GM23248 (cell line): ENCODE measurements around the gene PHF23. TPM values are rescaled to one million over a fixed set of nuclear protein-coding genes. Genes with fewer than 3 reads are reported as not detected.
A peak's percentile ranks its signal among the peaks of the same experiment; 100 is the strongest.
"Not testable (repeated sequence)": the region's sequence is repeated elsewhere in the genome, so short reads cannot be mapped to it uniquely, and the experiment has no call there.

Source experiments
- DNase-seq: peaks from one replicate; pipeline ENCODE4 v3.0.0-alpha.2; 2015
- H2AFZ ChIP-seq: fragments of 200-600 bp; sonication (generic); 2 replicates; pipeline ENCODE4 v1.6.1; 2016; ENCODE audit warnings: antibody characterized with exemption
- H3F3A ChIP-seq: fragments of 200-600 bp; sonication (generic); 2 replicates; pipeline ENCODE4 v1.6.1; 2016; ENCODE audit warnings: mild to moderate bottlenecking, antibody characterized with exemption, mixed run types; ENCODE audit not compliant: insufficient read depth
- H3K27ac ChIP-seq: fragments of 200-600 bp; sonication (generic); 2 replicates; pipeline ENCODE4 v1.5.1; 2016; ENCODE audit warnings: mild to moderate bottlenecking
- H3K27me3 ChIP-seq: fragments of 200-600 bp; sonication (generic); replicated peaks from 2 replicates; pipeline ENCODE4 v1.6.1; 2016; ENCODE audit warnings: mild to moderate bottlenecking; ENCODE audit not compliant: insufficient read depth
- H3K36me3 ChIP-seq: fragments of 200-600 bp; sonication (generic); 2 replicates; pipeline ENCODE4 v1.6.1; 2016; ENCODE audit warnings: low read depth, mild to moderate bottlenecking
- H3K4me1 ChIP-seq: fragments of 200-600 bp; sonication (generic); 2 replicates; pipeline ENCODE4 v1.6.1; 2016; ENCODE audit warnings: mild to moderate bottlenecking; ENCODE audit not compliant: insufficient read depth
- H3K4me2 ChIP-seq: fragments of 200-600 bp; sonication (generic); one replicate; pipeline ENCODE4 v1.6.1; 2016; ENCODE audit warnings: mild to moderate bottlenecking; ENCODE audit not compliant: unreplicated experiment
- H3K4me3 ChIP-seq: fragments of 200-600 bp; sonication (generic); 2 replicates; pipeline ENCODE4 v1.5.1; 2016; ENCODE audit warnings: mild to moderate bottlenecking
- H3K79me2 ChIP-seq: fragments of 200-600 bp; sonication (generic); 2 replicates; pipeline ENCODE4 v1.6.1; 2016; ENCODE audit warnings: mild to moderate bottlenecking; ENCODE audit not compliant: insufficient read depth
- H3K9ac ChIP-seq: fragments of 200-600 bp; sonication (generic); 2 replicates; pipeline ENCODE4 v1.6.1; 2016; ENCODE audit warnings: mild to moderate bottlenecking
- H3K9me2 ChIP-seq: fragments of 200-600 bp; sonication (generic); 2 replicates; pipeline ENCODE4 v1.6.1; 2016; ENCODE audit warnings: mixed run types, mild to moderate bottlenecking, moderate library complexity; ENCODE audit not compliant: insufficient read depth
- H3K9me3 ChIP-seq: fragments of 200-600 bp; sonication (generic); one replicate; pipeline ENCODE4 v1.6.1; 2017; ENCODE audit warnings: low read depth
- H4K20me1 ChIP-seq: fragments of 200-600 bp; sonication (generic); 2 replicates; pipeline ENCODE4 v1.6.0; 2016; ENCODE audit not compliant: insufficient read depth
- EZH2 ChIP-seq: fragments of 200-600 bp; sonication (generic); IDR thresholded peaks from 2 replicates; pipeline ENCODE4 v1.6.1; 2018; ENCODE audit warnings: antibody characterized with exemption, mild to moderate bottlenecking; ENCODE audit not compliant: insufficient read depth, poor library complexity, severe bottlenecking
- EZH2phosphoT487 ChIP-seq: fragments of 200-600 bp; sonication (generic); IDR thresholded peaks from 2 replicates; pipeline ENCODE4 v1.6.1; 2018; ENCODE audit warnings: antibody characterized with exemption, moderate library complexity, mild to moderate bottlenecking, low read depth; ENCODE audit not compliant: insufficient read depth
- WGBS, 2 experiments: methylation state at CpG; one replicate each; pipeline ENCODE4 v1.1.6; 2015 to 2017; ENCODE audit warnings: low lambda C conversion rate in 2 of 2, low coverage in 1 of 2; ENCODE audit errors: missing lambda C conversion rate in 2 of 2; 5-methylcytosine and 5-hydroxymethylcytosine counted together
- in situ Hi-C: fragments of 300-500 bp; cut with MboI; formaldehyde crosslinking; loops from 2 replicates; pipeline ENCODE4 v1.15.0; 2020
- polyA plus RNA-seq: library from polyadenylated mRNA; unstranded; fragments of >200 nt; fragmentation: Nextera tagmentation; extraction: Ambion mirVana; gene quantifications from 2 replicates; pipeline ENCODE4 v1.2.1, GENCODE V29; 2016
- total RNA-seq: library from RNA; depleted of rRNA; stranded (reverse); fragments of >200 nt; shearing (Covaris generic); gene quantifications from 2 replicates; pipeline ENCODE4 v1.2.3, GENCODE V29; 2014

PHF23 gene
- total and polyA plus RNA-seq, 2 experiments from 2014 or later, result 32.0 to 45.6 TPM

GRCh38 chr17:7248796-7249195 lies 9.5 kb upstream of the PHF23 start:
- Histone ChIP-seq H3K9me3 (no peaks in the 10 kb centered on the region), H3K36me3 (peaks cover 9% of the 10 kb centered on the region)

GRCh38 chr17:7246779-7247178 lies 7.5 kb upstream of the PHF23 start:
- Histone ChIP-seq H3K9me3 (no peaks in the 10 kb centered on the region), H3K36me3 (peaks cover 9% of the 10 kb centered on the region), H3K27me3 (no peaks in the 10 kb centered on the region), H3K27ac (no peak overlapping the region), H3K79me2 (peaks cover 75% of the 10 kb centered on the region), H3F3A (peaks cover 18% of the 10 kb centered on the region; the same call in 1 of the 2 replicates), H3K4me2 (no peak overlapping the region), H3K9me2 (no peaks in the 10 kb centered on the region), H3K4me1 (peaks cover 8% of the 10 kb centered on the region; the same call in 1 of the 2 replicates), H4K20me1 (no peaks in the 10 kb centered on the region), H3K9ac (no peak overlapping the region; the same call in 1 of the 2 replicates), H2AFZ (no peak overlapping the region), H3K4me3 (no peak overlapping the region)
- DNase-seq, result no peak
- in situ Hi-C loops, result no loop called here
- 79 to 86% methylated on average over 5 of the region's 5 CpGs for WGBS, 2 experiments
- TF ChIP-seq EZH2 (no peak), EZH2phosphoT487 (no peak)

More at GRCh38 chr17:7248796-7249195, 9.5 kb upstream of the PHF23 start:
- peaks cover 13% of the 10 kb centered on the region for H3K4me1 ChIP-seq
- DNase-seq, result no peak
- TF ChIP-seq EZH2, result no peak
- TF ChIP-seq EZH2phosphoT487, result no peak
- no peak overlapping the region for H3K9ac ChIP-seq
- peaks cover 86% of the 10 kb centered on the region for H3K79me2 ChIP-seq
- H3K27me3 ChIP-seq, result no peaks in the 10 kb centered on the region
- 68 to 74% methylated on average over 4 of the region's 4 CpGs for WGBS, 2 experiments
- in situ Hi-C loops, result no loop called here
- H3K4me3 ChIP-seq, result no peak overlapping the region
- no peaks in the 10 kb centered on the region for H4K20me1 ChIP-seq
- H3K9me2 ChIP-seq, result no peaks in the 10 kb centered on the region
- H3F3A ChIP-seq, result peaks cover 16% of the 10 kb centered on the region; the same call in 1 of the 2 replicates
- no peak overlapping the region for H3K4me2 ChIP-seq
- H3K27ac ChIP-seq, result no peak overlapping the region
- no peak overlapping the region for H2AFZ ChIP-seq

GRCh38 chr17:7243838-7244237 lies 4.6 kb upstream of the PHF23 start:
- H3K9me2 ChIP-seq, DNase-seq, H3K4me2 ChIP-seq, H3K27me3 ChIP-seq, in situ Hi-C loops, H4K20me1 ChIP-seq, H3K4me3 ChIP-seq, H3K9me3 ChIP-seq, H2AFZ ChIP-seq: not testable (repeated sequence)
- H3K9ac ChIP-seq, result peak overlapping the region; percentile 99; the same call in 1 of the 2 replicates
- H3K36me3 ChIP-seq, result peaks cover 23% of the 10 kb centered on the region
- 59 to 65% methylated on average over 10 of the region's 10 CpGs for WGBS, 2 experiments
- H3K79me2 ChIP-seq, result peaks cover 75% of the 10 kb centered on the region
- H3F3A ChIP-seq, result peaks cover 38% of the 10 kb centered on the region
- peaks cover 19% of the 10 kb centered on the region for H3K4me1 ChIP-seq
- peak overlapping the region; percentile 99 for H3K27ac ChIP-seq

- Histone ChIP-seq H3K9me2 (no peaks in the 10 kb centered on the region), H3K9me3 (no peaks in the 10 kb centered on the region), H3F3A (peaks cover 38% of the 10 kb centered on the region), H3K27ac (peak overlapping the region; percentile 99), H3K9ac (peak overlapping the region; percentile 99), H2AFZ (peak overlapping the region; percentile 82), H3K4me2 (peak overlapping the region; percentile 100), H3K27me3 (no peaks in the 10 kb centered on the region), H4K20me1 (no peaks in the 10 kb centered on the region), H3K4me3 (peak overlapping the region; percentile 97), H3K4me1 (peaks cover 19% of the 10 kb centered on the region), H3K36me3 (peaks cover 23% of the 10 kb centered on the region), H3K79me2 (peaks cover 74% of the 10 kb centered on the region)
- TF ChIP-seq EZH2phosphoT487 (no peak), EZH2 (no peak)
- in situ Hi-C loops, result no loop called here
- WGBS, 2 experiments, result 19 to 36% methylated on average over 2 of the region's 2 CpGs
- no peak for DNase-seq
These were observed 4.1 kb upstream of the PHF23 start for GRCh38 chr17:7243453-7243729.

- H3K9me2 ChIP-seq, result no peaks in the 10 kb centered on the region
- TF ChIP-seq EZH2phosphoT487 (no peak), EZH2 (no peak)
- peaks cover 23% of the 10 kb centered on the region for H3K36me3 ChIP-seq
- peak overlapping the region; percentile 97 for H3K4me3 ChIP-seq
- in situ Hi-C loops, result no loop called here
- H3F3A ChIP-seq, result peaks cover 38% of the 10 kb centered on the region
- WGBS, 2 experiments, result 1 to 2% methylated on average over 37 to 38 of the region's 49 CpGs
- peak overlapping the region; percentile 82 for H2AFZ ChIP-seq
- no peaks in the 10 kb centered on the region for H3K9me3 ChIP-seq
- H3K27me3 ChIP-seq, result no peaks in the 10 kb centered on the region
- no peaks in the 10 kb centered on the region for H4K20me1 ChIP-seq
- H3K27ac ChIP-seq, result peak overlapping the region; percentile 99
- peaks cover 69% of the 10 kb centered on the region for H3K79me2 ChIP-seq
- peak overlapping the region; percentile 100 for H3K4me2 ChIP-seq
- H3K9ac ChIP-seq, result peak overlapping the region; percentile 99
- H3K4me1 ChIP-seq, result peaks cover 19% of the 10 kb centered on the region
- peak; percentile 97 for DNase-seq
These were observed 3.6 kb upstream of the PHF23 start for GRCh38 chr17:7242717-7243452.
